CD8-positive, alpha-beta memory T cell (primary cell): Measurements from ENCODE around the gene ARHGEF38. TPM values are rescaled to one million over a fixed set of nuclear protein-coding genes. Genes with fewer than 3 reads are reported as not detected.

Experiments
- CTCF ChIA-PET: fragments of 350-600 bp; sonication (Branson Sonifier 250); formaldehyde crosslinking; loops from one replicate; lab custom pipeline; 2021; ENCODE audit warnings: antibody characterized with exemption; lab: Charles Lee
- POLR2A ChIA-PET: fragments of 350-600 bp; sonication (Branson Sonifier 250); formaldehyde crosslinking; loops from one replicate; lab custom pipeline; 2021; ENCODE audit warnings: antibody characterized with exemption; lab: Charles Lee
- DNase-seq, 5 donors: peaks; one replicate each; pipeline versions ENCODE4 v3.0.0 to v3.0.0-alpha.2; 2020 to 2022; ENCODE audit warnings: mixed read lengths in 1 of 5
- H3K27ac ChIP-seq: one replicate; pipeline ENCODE4 v1.7.0; 2013; ENCODE audit warnings: low read depth, mild to moderate bottlenecking, low read length, moderate library complexity
- H3K27me3 ChIP-seq: 2 replicates; pipeline ENCODE4 v1.7.0; 2013; ENCODE audit warnings: low read length, mild to moderate bottlenecking; ENCODE audit not compliant: insufficient read depth, poor library complexity, severe bottlenecking
- H3K36me3 ChIP-seq: 2 replicates; pipeline ENCODE4 v1.7.0; 2013; ENCODE audit warnings: mild to moderate bottlenecking, low read length, moderate library complexity; ENCODE audit not compliant: insufficient read depth
- H3K4me1 ChIP-seq: 2 replicates; pipeline ENCODE4 v1.7.0; 2013; ENCODE audit warnings: mild to moderate bottlenecking, low read length, moderate library complexity; ENCODE audit not compliant: insufficient read depth
- H3K4me3 ChIP-seq: 2 replicates; pipeline ENCODE4 v1.7.0; 2013; ENCODE audit warnings: mild to moderate bottlenecking, low read length
- H3K9me3 ChIP-seq: 2 replicates; pipeline ENCODE4 v1.7.0; 2013; ENCODE audit warnings: mild to moderate bottlenecking, low read length
- H3K27ac Mint-ChIP-seq, 8 donors: one replicate each; pipeline ENCODE4 v1.8.0; 2020 to 2021; ENCODE audit warnings: mixed read lengths in 8 of 8, mild to moderate bottlenecking in 6 of 8, inconsistent platforms in 3 of 8, moderate library complexity in 3 of 8
- H3K27me3 Mint-ChIP-seq, 2 donors: one replicate each; pipeline ENCODE4 v1.8.0; 2020 to 2021; ENCODE audit warnings: mixed read lengths in 2 of 2, mild to moderate bottlenecking in 1 of 2, moderate library complexity in 1 of 2
- H3K36me3 Mint-ChIP-seq, 3 donors: one replicate each; pipeline ENCODE4 v1.8.0; 2020 to 2021; ENCODE audit warnings: mixed read lengths in 3 of 3, inconsistent platforms in 1 of 3, mild to moderate bottlenecking in 1 of 3
- H3K4me1 Mint-ChIP-seq, 3 donors: one replicate each; pipeline ENCODE4 v1.8.0; 2020 to 2021; ENCODE audit warnings: mixed read lengths in 3 of 3, inconsistent platforms in 1 of 3, mild to moderate bottlenecking in 1 of 3
- H3K4me3 Mint-ChIP-seq, 7 donors: one replicate each; pipeline ENCODE4 v1.8.0; 2020 to 2021; ENCODE audit warnings: mixed read lengths in 7 of 7, mild to moderate bottlenecking in 6 of 7, moderate library complexity in 4 of 7, inconsistent platforms in 2 of 7
- H3K9me3 Mint-ChIP-seq, 5 donors: one replicate each; pipeline ENCODE4 v1.8.0; 2020 to 2022; ENCODE audit warnings: mixed read lengths in 5 of 5, mild to moderate bottlenecking in 3 of 5, moderate library complexity in 2 of 5, inconsistent platforms in 1 of 5
- polyA plus RNA-seq: library from polyadenylated mRNA; unstranded; fragments of 300-500 nt; fragmentation: Illumina TruSeq; gene quantifications from one replicate; pipeline ENCODE4 v1.2.3, GENCODE V29; 2021
- total RNA-seq, 2 experiments: library from RNA; stranded (reverse); gene quantifications; one replicate each; pipeline ENCODE4 v1.2.3, GENCODE V29; 2021

ARHGEF38 gene
- total and polyA plus RNA-seq, 3 experiments from 2014 or later: not detected

DNA sequence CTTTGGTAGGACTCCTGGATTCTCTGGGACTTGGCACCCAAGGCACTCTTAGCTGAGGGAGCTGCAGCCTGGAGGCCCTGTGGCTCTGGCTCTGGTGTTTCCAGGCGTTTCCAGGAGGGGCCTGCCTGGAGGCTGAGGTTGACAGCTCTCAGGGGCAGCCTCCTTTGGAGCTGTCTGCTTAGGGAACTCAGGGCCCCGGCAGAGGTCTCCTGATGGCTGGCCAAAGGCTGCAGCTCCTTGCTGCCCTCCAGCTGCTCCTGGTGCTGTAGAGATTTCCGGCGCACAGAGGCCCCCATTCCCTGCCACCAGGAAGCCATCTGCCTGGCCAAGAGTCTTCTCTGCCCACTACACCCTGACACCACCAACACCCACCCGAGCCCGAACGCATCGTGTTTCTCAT, 25.3 kb upstream of the ARHGEF38 start:
- Histone ChIP-seq H3K36me3 (no peaks in the 10 kb centered on the region), H3K4me3 (no peak overlapping the region), H3K27me3 (no peaks in the 10 kb centered on the region), H3K27ac (no peak overlapping the region), H3K4me1 (no peaks in the 10 kb centered on the region), H3K9me3 (no peaks in the 10 kb centered on the region)
- DNase-seq: no peak
- Mint-ChIP-seq H3K27ac (no peak overlapping the region), H3K27me3 (peaks cover 10 to 36% of the 10 kb centered on the region in 2 donors), H3K4me1 (no peaks in the 10 kb centered on the region), H3K36me3 (no peaks in the 10 kb centered on the region), H3K4me3 (no peak overlapping the region), H3K9me3 (no peaks in the 10 kb centered on the region)
- ChIA-PET POLR2A (no interaction called here), CTCF (no interaction called here)

DNA sequence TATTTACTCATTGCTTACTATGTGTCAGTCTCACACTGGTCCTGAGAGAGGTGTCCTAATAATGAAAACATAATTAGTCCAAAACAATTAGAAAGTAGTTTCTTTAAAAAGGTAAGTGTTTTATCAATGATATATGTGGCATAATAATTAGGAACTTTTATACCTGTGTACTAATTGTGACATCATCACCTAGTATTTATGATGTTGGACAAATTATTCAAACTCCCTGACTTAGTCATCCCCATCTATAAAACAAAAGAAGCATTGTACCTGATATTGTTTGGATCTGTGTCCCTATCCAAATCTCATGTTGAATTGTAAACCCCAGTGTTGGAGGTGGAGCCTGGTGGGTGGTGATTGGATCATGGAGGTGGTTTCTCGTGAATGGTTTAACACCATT, 15.8 kb upstream of the ARHGEF38 start:
- Mint-ChIP-seq H3K9me3 (peaks cover 0 to 3% (median 0%) of the 10 kb centered on the region in 5 donors), H3K36me3 (no peaks in the 10 kb centered on the region), H3K27me3 (peaks cover 4 to 23% of the 10 kb centered on the region in 2 donors), H3K4me1 (no peaks in the 10 kb centered on the region), H3K4me3 (no peak overlapping the region), H3K27ac (no peak overlapping the region)
- Histone ChIP-seq H3K27me3 (no peaks in the 10 kb centered on the region), H3K9me3 (no peaks in the 10 kb centered on the region), H3K36me3 (no peaks in the 10 kb centered on the region), H3K27ac (no peak overlapping the region), H3K4me1 (no peaks in the 10 kb centered on the region), H3K4me3 (no peak overlapping the region)
- CTCF ChIA-PET: no interaction called here
- POLR2A ChIA-PET: no interaction called here
- no peak for DNase-seq

DNA sequence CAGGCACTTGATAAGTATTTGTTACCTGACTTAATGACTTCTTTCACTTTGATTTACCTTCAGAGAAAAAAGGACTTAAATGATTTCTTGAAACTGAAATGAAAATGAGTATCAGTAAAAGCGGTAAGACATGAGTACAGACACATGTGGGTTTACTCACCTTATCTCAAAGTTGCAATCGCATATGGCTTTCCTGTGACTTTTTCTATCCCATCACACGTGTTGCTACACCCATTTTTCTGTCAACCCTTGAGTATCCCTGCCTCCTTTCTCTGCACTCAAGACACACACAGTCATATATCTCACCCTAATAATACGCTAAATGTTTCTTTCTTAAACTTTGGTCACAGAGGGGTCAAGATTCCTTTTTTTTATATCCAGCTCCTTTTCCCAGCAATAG, 11.0 kb upstream of the ARHGEF38 start:
- Histone ChIP-seq H3K4me1 (no peaks in the 10 kb centered on the region), H3K4me3 (no peak overlapping the region), H3K36me3 (no peaks in the 10 kb centered on the region), H3K27ac (no peak overlapping the region), H3K9me3 (no peaks in the 10 kb centered on the region), H3K27me3 (no peaks in the 10 kb centered on the region)
- POLR2A ChIA-PET: no interaction called here
- peaks cover 7 to 12% of the 10 kb centered on the region in 2 donors for H3K27me3 Mint-ChIP-seq
- H3K4me3 Mint-ChIP-seq: no peak overlapping the region
- no peaks in the 10 kb centered on the region for H3K4me1 Mint-ChIP-seq
- H3K9me3 Mint-ChIP-seq: peaks cover 0 to 3% (median 0%) of the 10 kb centered on the region in 5 donors
- DNase-seq: no peak
- H3K27ac Mint-ChIP-seq: peak overlapping the region in 1 of 8 donors; percentile 29
- CTCF ChIA-PET: no interaction called here
- no peaks in the 10 kb centered on the region for H3K36me3 Mint-ChIP-seq

DNA sequence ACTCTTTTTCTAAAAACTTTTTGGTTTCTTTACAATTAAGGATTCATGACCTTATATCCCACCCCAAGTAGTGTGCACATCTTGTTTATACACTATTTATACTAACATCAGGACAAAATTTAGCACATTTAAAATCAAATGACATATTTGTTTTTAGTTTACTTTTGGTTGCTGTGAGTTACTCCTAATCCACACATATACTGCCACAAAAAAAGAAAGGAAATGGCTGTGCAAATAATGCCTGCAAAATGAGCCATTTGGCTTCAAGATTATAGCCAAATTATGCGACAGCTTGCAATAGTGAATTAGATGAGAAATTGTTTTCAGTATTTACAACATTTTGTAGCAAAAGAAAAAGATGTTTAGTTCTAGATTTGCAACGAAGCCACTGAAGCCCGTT, 10.4 kb upstream of the ARHGEF38 start:
- H3K36me3 ChIP-seq: no peaks in the 10 kb centered on the region
- no peaks in the 10 kb centered on the region for H3K36me3 Mint-ChIP-seq
- peaks cover 6 to 8% of the 10 kb centered on the region in 2 donors for H3K27me3 Mint-ChIP-seq
- no peaks in the 10 kb centered on the region for H3K4me1 ChIP-seq
- no peak for DNase-seq
- no peak overlapping the region for H3K4me3 ChIP-seq
- no peaks in the 10 kb centered on the region for H3K9me3 ChIP-seq
- peaks cover 0 to 3% (median 0%) of the 10 kb centered on the region in 5 donors for H3K9me3 Mint-ChIP-seq
- CTCF ChIA-PET: no interaction called here
- H3K4me1 Mint-ChIP-seq: no peaks in the 10 kb centered on the region
- POLR2A ChIA-PET: no interaction called here
- H3K27ac ChIP-seq: no peak overlapping the region
- H3K4me3 Mint-ChIP-seq: no peak overlapping the region
- H3K27ac Mint-ChIP-seq: no peak overlapping the region
- no peaks in the 10 kb centered on the region for H3K27me3 ChIP-seq

DNA sequence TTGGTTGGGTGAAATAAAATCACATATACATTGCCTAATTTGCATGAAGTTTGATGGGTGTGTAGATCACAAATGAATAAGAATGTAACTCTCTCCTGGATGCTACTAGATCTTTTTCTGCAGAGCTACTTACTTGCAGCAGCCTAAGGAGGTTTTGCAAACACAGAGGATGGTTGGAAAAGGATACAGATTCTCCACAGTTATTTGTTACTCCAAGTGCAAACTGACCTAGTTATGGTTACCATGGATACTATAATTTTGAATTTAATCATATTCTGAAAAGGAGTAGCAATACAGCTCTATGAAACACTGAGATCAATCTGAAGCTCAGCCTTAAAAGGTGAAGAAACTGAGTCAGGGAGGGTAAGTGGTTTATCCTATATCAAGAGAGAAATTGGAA, 9.1 kb upstream of the ARHGEF38 start:
- Histone ChIP-seq H3K4me1 (no peaks in the 10 kb centered on the region), H3K27me3 (no peaks in the 10 kb centered on the region), H3K4me3 (no peak overlapping the region), H3K36me3 (no peaks in the 10 kb centered on the region), H3K9me3 (no peaks in the 10 kb centered on the region), H3K27ac (no peak overlapping the region)
- ChIA-PET CTCF (no interaction called here), POLR2A (no interaction called here)
- no peak overlapping the region for H3K4me3 Mint-ChIP-seq
- peaks cover 6 to 8% of the 10 kb centered on the region in 2 donors for H3K27me3 Mint-ChIP-seq
- H3K36me3 Mint-ChIP-seq: no peaks in the 10 kb centered on the region
- no peaks in the 10 kb centered on the region for H3K4me1 Mint-ChIP-seq
- H3K27ac Mint-ChIP-seq: no peak overlapping the region
- no peak for DNase-seq
- peaks cover 0 to 3% (median 0%) of the 10 kb centered on the region in 5 donors for H3K9me3 Mint-ChIP-seq

DNA sequence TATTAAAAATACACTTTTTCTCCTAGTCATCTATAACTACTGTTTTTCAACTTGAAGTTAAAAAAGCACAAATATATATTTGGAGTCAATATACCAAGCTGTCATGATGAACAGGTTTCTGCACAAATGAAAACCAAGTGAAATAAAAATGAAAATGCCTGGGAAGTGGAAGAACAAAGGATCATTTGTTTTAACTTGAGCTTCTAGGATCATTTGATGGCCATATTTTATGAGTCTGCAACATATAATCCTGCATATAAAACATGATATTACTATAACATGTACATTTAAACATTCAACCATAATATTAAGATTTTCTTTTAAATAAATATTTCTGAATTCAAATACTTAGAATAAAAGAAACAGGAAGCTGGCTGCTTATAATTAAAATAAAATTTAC, 8.5 kb upstream of the ARHGEF38 start:
- CTCF ChIA-PET: no interaction called here

DNA sequence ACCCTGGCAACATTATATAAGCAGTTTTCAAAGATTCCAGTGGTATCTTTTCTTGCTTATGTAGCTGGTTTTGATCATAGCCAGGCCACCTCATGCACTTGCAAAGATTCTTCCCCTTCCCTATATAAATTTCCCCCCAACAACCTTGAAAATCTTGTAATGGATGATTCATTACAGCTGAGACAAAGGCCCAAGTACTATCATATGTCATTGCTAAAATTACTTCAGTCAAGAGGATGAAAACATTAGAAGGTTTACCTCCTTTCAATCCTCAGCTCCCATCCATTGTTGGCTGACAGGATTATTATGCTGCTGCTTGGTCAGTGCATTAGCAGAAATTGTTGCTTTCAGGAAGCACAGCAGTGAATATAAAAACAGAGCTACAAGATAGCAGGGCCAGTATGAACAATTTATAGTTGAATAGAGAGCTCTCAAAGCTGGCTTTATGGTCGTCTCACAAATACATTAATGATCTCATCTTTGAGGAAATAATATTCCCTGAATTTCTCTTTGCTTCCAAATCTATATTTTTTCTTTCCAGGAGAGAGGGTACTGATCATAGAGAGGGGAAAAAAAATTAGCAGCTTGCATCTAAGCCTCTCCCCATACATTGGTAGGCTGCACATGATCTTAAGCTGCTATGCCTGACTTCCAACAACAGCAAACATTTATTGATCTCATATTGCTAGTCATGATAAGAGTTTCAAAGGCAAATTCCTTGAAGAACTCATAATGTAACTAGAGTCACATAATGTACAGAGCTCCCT, 7.7 kb upstream of the ARHGEF38 start:
- no peaks in the 10 kb centered on the region for H3K4me1 Mint-ChIP-seq
- H3K27ac Mint-ChIP-seq: peak overlapping the region in 1 of 8 donors; percentile 22

More for the DNA sequence above, 8.5 kb upstream of the ARHGEF38 start:
- no peaks in the 10 kb centered on the region for H3K4me1 ChIP-seq
- Mint-ChIP-seq H3K27me3 (peaks cover 6 to 8% of the 10 kb centered on the region in 2 donors), H3K9me3 (peaks cover 0 to 3% (median 0%) of the 10 kb centered on the region in 5 donors), H3K4me3 (no peak overlapping the region), H3K27ac (no peak overlapping the region), H3K4me1 (no peaks in the 10 kb centered on the region), H3K36me3 (no peaks in the 10 kb centered on the region)
- POLR2A ChIA-PET: no interaction called here
- DNase-seq: no peak
- H3K27me3 ChIP-seq: no peaks in the 10 kb centered on the region
- no peaks in the 10 kb centered on the region for H3K9me3 ChIP-seq
- H3K27ac ChIP-seq: no peak overlapping the region
- H3K36me3 ChIP-seq: no peaks in the 10 kb centered on the region
- no peak overlapping the region for H3K4me3 ChIP-seq

DNA sequence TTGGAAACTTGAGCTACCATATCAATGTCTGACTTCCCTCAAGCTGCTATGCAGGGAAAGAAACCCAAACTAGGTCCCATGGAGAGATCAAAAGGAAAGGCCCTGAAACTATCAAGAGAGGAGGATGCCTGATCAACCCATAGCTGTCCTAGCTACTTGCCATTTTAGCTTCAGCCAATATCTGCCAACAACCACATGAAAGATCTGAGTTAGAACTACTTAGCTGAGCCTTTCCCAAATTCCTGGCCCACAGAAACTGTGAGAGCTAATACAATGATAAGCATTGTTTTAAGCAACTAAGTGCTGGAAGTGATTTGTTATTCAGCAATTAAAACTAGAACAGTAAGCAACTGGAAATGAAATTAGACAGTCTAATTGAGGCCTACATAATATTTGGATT, 6.3 kb upstream of the ARHGEF38 start:
- Mint-ChIP-seq H3K36me3 (no peaks in the 10 kb centered on the region), H3K27ac (no peak overlapping the region), H3K4me1 (no peaks in the 10 kb centered on the region), H3K27me3 (peaks cover 6 to 8% of the 10 kb centered on the region in 2 donors), H3K9me3 (no peaks in the 10 kb centered on the region), H3K4me3 (no peak overlapping the region)
- ChIA-PET POLR2A (no interaction called here), CTCF (no interaction called here)
- no peaks in the 10 kb centered on the region for H3K4me1 ChIP-seq
- H3K4me3 ChIP-seq: no peak overlapping the region
- H3K27me3 ChIP-seq: no peaks in the 10 kb centered on the region
- H3K27ac ChIP-seq: no peak overlapping the region
- DNase-seq: no peak
- no peaks in the 10 kb centered on the region for H3K9me3 ChIP-seq
- H3K36me3 ChIP-seq: no peaks in the 10 kb centered on the region

More for the DNA sequence above, 7.7 kb upstream of the ARHGEF38 start:
- H3K9me3 Mint-ChIP-seq: peaks cover 0 to 2% (median 0%) of the 10 kb centered on the region in 5 donors
- Histone ChIP-seq H3K4me3 (no peak overlapping the region), H3K36me3 (no peaks in the 10 kb centered on the region), H3K27me3 (no peaks in the 10 kb centered on the region), H3K27ac (no peak overlapping the region), H3K4me1 (no peaks in the 10 kb centered on the region), H3K9me3 (no peaks in the 10 kb centered on the region)
- ChIA-PET CTCF (no interaction called here), POLR2A (no interaction called here)
- H3K36me3 Mint-ChIP-seq: no peaks in the 10 kb centered on the region
- no peak for DNase-seq
- no peak overlapping the region for H3K4me3 Mint-ChIP-seq
- H3K27me3 Mint-ChIP-seq: peaks cover 6 to 8% of the 10 kb centered on the region in 2 donors
